ENCODE data around the gene EDAR.

GRCh38 chr2:108993095-108993937 lies 4.3 kb upstream of the EDAR start:
- TF ChIP-seq CTCF (conservative IDR thresholded peaks at IDR 0.05 in 1 of 2, IDR thresholded peaks at IDR 0.05 in 1 of 2; ENCODE audit: extremely low read depth in 1 of 2, insufficient read depth in 1 of 2, low read depth in 1 of 2, low read length in 2 of 2) (no peak), EZH2 (IDR thresholded peaks at IDR 0.05; ENCODE audit: borderline replicate concordance, low read length) (no peak)
